GM18526 (cell line): ENCODE data around the gene KLHL29.

Experiments used
- POLR2A ChIP-seq: IDR thresholded peaks from 3 replicates; pipeline ENCODE4 v1.6.1; 2011; ENCODE audit not compliant: insufficient read length; ENCODE audit errors: extremely low read depth

The KLHL29 gene

GRCh38 chr2:23681356-23682140, 296.6 kb downstream of the KLHL29 start:
- no peak for TF ChIP-seq POLR2A

- TF ChIP-seq POLR2A, result no peak
Measured at GRCh38 chr2:23682481-23682880, 297.5 kb downstream of the KLHL29 start.

- no peak for TF ChIP-seq POLR2A
Measured at GRCh38 chr2:23683001-23683400, 298.0 kb downstream of the KLHL29 start.

GRCh38 chr2:23684395-23685176, 299.6 kb downstream of the KLHL29 start:
- no peak for TF ChIP-seq POLR2A

- no peak for TF ChIP-seq POLR2A
Measured at GRCh38 chr2:23685181-23685580, 300.2 kb downstream of the KLHL29 start.

- no peak for TF ChIP-seq POLR2A
Measured at GRCh38 chr2:23685706-23686105, 300.7 kb downstream of the KLHL29 start.

- TF ChIP-seq POLR2A, result no peak
Measured at GRCh38 chr2:23686405-23687029, 301.5 kb downstream of the KLHL29 start.

- TF ChIP-seq POLR2A, result no peak
Measured at GRCh38 chr2:23687214-23687613, 302.2 kb downstream of the KLHL29 start.

- TF ChIP-seq POLR2A, result no peak
Measured at GRCh38 chr2:23687713-23688112, 302.7 kb downstream of the KLHL29 start.

GRCh38 chr2:23688486-23689130, 303.6 kb downstream of the KLHL29 start:
- TF ChIP-seq POLR2A, result no peak

- no peak for TF ChIP-seq POLR2A
Measured at GRCh38 chr2:23689131-23689700, 304.2 kb downstream of the KLHL29 start.

GRCh38 chr2:23689891-23690290, 304.9 kb downstream of the KLHL29 start:
- no peak for TF ChIP-seq POLR2A

- TF ChIP-seq POLR2A, result no peak
Measured at GRCh38 chr2:23690421-23691105, 305.6 kb downstream of the KLHL29 start.

- TF ChIP-seq POLR2A, result no peak
Measured at GRCh38 chr2:23691106-23691470, 306.1 kb downstream of the KLHL29 start.

- TF ChIP-seq POLR2A, result no peak
Measured at GRCh38 chr2:23691565-23691964, 306.6 kb downstream of the KLHL29 start.
